ENCODE data around the gene IMMP2L.

DNA sequence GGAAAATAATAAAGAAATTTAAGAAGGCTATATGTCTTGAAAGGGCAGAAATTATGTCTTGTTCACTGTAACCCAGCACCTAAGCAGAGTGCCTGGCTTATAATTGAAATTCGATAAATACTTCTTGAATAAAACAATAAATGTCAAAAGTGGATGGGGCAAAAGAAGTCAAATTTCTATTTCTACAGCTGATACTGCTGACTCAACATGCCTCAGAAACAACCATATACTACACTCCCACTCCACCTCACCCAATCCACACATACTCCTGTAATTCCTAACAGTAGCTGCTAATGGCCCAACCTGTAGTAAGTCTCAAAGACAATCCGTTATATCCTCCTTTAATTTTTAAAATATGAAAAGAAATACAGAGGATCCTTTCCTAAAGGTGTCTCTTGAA lies 519.5 kb downstream of the IMMP2L start:
- TF ChIP-seq, protein P1, sequence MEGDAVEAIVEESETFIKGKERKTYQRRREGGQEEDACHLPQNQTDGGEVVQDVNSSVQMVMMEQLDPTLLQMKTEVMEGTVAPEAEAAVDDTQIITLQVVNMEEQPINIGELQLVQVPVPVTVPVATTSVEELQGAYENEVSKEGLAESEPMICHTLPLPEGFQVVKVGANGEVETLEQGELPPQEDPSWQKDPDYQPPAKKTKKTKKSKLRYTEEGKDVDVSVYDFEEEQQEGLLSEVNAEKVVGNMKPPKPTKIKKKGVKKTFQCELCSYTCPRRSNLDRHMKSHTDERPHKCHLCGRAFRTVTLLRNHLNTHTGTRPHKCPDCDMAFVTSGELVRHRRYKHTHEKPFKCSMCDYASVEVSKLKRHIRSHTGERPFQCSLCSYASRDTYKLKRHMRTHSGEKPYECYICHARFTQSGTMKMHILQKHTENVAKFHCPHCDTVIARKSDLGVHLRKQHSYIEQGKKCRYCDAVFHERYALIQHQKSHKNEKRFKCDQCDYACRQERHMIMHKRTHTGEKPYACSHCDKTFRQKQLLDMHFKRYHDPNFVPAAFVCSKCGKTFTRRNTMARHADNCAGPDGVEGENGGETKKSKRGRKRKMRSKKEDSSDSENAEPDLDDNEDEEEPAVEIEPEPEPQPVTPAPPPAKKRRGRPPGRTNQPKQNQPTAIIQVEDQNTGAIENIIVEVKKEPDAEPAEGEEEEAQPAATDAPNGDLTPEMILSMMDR (IDR thresholded peaks at IDR 0.05) = no peak
- no peak for TF ChIP-seq POLR2A (IDR thresholded peaks at IDR 0.05)

All from uterus (tissue), 2 donors.